ACHN (cell line): ENCODE data around the gene EFCAB11.

ENCODE experiments used
- DNase-seq: peaks from one replicate; pipeline ENCODE4 v3.0.0-alpha.2; 2015
- in situ Hi-C: cut with HindIII; loops from 2 replicates; pipeline ENCODE4 v1.10.0; 2017; ENCODE audit warnings: low sequenced_read_pairs, low pct_ligation_motif_present, low pct_unique_long_range_greater_than_20kb

Gene EFCAB11

GRCh38 chr14:89803542-89803941 is 151.0 kb downstream of the EFCAB11 start:
- in situ Hi-C loops: no loop called here
- DNase-seq: no peak

DNA sequence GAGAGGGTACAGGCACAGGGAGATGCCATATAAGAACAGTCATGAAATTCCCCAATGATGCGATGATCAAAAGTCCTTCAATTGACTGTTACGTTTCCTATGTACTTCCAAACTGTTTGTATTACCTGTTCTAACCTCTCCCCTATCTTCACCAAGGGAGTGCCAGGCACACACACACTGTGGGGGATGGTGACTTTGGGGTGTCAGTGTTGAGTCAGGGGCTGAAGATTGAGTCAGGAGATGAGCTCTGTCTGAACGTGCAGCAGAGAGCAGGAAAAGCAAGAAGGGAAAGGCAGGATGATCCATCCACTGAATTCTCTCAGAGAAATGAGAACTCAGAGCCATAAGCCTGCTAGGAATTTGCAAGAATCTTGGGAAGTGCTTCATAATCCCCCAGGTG is 153.4 kb downstream of the EFCAB11 start:
- no peak for DNase-seq
- in situ Hi-C loops: no loop called here

GRCh38 chr14:89798212-89798773 is 156.2 kb downstream of the EFCAB11 start:
- in situ Hi-C loops: no loop called here
- DNase-seq: no peak

DNA sequence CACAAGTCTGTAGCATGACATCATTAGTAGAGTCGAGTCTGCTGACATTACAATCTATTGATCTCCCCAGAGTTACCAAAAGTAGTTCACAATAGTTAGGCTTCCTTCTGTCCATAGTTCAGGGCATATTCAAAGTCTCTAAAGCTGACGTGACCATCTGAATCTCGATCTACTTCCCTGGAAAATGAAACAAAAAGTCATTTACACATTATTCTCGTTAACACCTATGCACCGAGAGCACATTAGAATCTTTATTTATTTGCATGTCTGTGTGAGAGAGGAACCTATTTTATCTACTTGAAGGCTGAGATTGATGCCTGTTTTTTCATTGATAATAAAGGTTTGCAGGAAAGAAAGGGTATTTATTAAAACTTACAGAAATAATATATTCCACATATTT is 157.4 kb downstream of the EFCAB11 start:
- in situ Hi-C loops: no loop called here
- DNase-seq: no peak

GRCh38 chr14:89794096-89794495 is 160.4 kb downstream of the EFCAB11 start:
- no peak for DNase-seq
- in situ Hi-C loops: no loop called here

GRCh38 chr14:89793367-89793716 is 161.2 kb downstream of the EFCAB11 start:
- in situ Hi-C loops: no loop called here
- no peak for DNase-seq

GRCh38 chr14:89792489-89793366 is 161.8 kb downstream of the EFCAB11 start:
- in situ Hi-C loops: no loop called here
- DNase-seq: no peak

- in situ Hi-C loops: no loop called here
- DNase-seq: no peak
Observed at GRCh38 chr14:89787525-89787924, 167.0 kb downstream of the EFCAB11 start.

DNA sequence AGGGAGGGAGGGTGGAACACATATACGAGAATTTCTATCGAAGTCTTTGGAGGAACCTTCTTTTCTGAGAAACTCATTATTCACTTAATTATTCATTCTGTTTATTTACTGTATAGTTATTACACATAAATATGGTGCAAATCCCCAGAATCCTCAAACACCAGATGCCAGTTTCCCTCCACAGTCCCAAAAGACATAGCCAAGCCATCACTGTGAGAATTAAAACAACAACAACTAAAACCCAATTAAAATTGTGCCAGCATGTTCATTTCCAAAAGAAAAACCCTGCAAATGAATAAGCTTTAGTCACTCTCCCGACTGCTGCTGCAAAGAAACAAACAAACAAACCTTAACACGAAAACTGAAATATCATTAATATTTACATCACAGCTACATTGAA is 173.5 kb downstream of the EFCAB11 start:
- DNase-seq: no peak
- in situ Hi-C loops: no loop called here

DNA sequence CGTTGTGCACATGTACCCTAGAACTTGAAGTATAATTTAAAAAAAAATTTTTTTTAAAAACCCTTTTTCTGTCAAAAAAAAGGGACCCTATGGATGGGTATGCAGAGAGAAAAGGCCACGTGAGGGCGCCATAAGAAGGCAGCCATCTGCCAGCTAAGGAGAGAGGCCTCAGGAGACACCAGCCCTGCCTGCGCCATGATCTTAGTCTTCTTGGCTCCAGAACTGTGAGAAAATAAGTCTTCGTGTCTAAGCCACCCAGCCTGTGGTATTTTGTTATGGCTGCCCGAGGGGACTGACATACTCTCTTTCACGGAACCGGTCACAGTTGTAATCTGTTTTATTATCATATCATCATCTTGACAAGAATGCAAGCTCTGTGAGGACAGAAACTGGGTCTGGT is 174.8 kb downstream of the EFCAB11 start:
- in situ Hi-C loops: no loop called here
- no peak for DNase-seq

- no peak for DNase-seq
- in situ Hi-C loops: no loop called here
Observed at GRCh38 chr14:89775946-89776345, 178.6 kb downstream of the EFCAB11 start.

- no peak for DNase-seq
- in situ Hi-C loops: no loop called here
Observed at GRCh38 chr14:89775151-89775550, 179.4 kb downstream of the EFCAB11 start.

- DNase-seq: peak; percentile 47
- in situ Hi-C loops: no loop called here
Observed at GRCh38 chr14:89773644-89774316, 180.8 kb downstream of the EFCAB11 start.

DNA sequence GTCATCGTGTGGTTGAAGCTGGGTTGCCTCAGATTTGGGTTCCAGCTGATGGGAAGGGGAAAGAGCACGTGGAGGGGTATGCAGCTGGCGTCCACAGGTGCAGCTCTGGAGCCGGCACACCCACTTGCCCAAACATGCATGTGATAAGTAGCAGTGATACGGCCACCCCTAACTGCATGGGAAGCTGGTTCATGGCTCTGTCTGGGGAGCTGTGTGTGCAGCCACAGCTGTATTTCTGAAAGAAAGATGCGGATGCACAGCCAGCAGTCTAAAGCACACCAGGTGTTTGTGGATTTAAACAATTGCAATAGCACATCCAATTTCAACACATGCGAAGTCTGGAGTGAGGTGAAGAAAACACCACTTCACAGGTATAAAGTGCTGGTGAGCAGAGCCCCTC is 181.4 kb downstream of the EFCAB11 start:
- in situ Hi-C loops: no loop called here
- no peak for DNase-seq

DNA sequence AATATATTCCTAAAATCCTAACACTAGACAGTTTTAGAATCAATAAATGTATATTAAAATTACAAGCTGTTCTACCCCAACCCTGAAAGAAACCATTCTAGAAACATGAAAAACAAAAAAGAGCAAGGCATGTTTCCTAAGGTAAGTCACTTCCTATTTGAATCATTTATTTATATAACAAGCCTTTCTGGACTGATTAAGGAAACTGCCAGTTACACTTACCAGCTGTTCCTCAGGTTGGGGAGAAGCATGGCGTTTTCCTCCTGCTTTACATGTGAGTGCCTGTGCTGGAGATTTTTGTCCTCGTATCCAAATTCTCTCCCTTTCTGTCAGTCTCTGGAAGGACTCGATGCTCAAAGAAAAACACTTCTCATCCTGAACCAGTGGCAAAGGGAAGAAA is 183.3 kb downstream of the EFCAB11 start:
- in situ Hi-C loops: no loop called here
- no peak for DNase-seq

GRCh38 chr14:89767861-89768268 is 186.7 kb downstream of the EFCAB11 start:
- in situ Hi-C loops: no loop called here

DNA sequence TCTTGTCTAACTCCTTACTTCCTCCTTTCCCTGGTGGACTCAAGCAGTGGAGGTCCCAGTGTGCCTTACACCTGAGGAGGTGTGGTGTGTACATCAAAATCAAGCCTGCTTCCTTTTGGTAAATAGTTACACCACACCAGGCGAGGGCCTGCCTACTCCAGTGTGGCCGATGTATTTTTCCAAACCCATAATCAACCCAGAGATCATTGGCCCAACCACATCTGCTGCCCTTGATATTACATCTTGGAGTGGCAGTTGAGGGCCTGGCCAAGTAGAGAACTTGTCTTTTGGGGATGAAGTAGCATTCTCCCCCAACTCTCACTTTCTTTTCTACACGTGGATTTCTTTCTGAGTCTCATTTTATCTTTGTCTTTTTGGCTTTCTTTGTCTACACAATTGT is 187.4 kb downstream of the EFCAB11 start:
- in situ Hi-C loops: no loop called here
- DNase-seq: no peak

More at GRCh38 chr14:89767861-89768268, 186.7 kb downstream of the EFCAB11 start:
- peak; percentile 29 for DNase-seq

DNA sequence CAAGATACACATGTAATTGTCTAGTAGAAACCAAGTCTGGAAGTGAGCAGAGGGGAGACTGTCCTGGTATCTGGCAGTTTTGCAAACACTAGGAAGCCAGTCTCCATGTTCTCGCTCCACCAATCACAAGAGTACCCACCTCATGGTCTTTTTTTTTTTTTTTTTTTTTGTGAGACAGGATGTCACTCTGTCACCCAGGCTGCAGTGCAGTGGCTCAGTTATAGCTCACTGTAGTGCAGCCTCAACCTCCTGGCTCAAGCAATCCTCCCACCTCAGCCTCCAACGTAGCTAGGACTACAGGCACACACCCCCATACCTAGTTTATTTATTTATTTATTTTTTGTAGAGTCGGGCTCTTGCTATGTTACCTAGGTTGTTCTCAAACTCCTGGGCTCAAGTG is 189.2 kb downstream of the EFCAB11 start:
- in situ Hi-C loops: no loop called here
- DNase-seq: no peak

- no peak for DNase-seq
Observed at GRCh38 chr14:89760086-89760485, 194.4 kb downstream of the EFCAB11 start.

More at GRCh38 chr14:89760086-89760485, 194.4 kb downstream of the EFCAB11 start:
- in situ Hi-C loops: no loop called here
